ENCODE data around the gene YTHDF2. TPM values are rescaled to one million over a fixed set of nuclear protein-coding genes. Genes with fewer than 3 reads are reported as not detected.

YTHDF2 gene
- total and polyA plus RNA-seq, 8 donors = 60.4 to 82.5 (median 74.9) TPM

DNA sequence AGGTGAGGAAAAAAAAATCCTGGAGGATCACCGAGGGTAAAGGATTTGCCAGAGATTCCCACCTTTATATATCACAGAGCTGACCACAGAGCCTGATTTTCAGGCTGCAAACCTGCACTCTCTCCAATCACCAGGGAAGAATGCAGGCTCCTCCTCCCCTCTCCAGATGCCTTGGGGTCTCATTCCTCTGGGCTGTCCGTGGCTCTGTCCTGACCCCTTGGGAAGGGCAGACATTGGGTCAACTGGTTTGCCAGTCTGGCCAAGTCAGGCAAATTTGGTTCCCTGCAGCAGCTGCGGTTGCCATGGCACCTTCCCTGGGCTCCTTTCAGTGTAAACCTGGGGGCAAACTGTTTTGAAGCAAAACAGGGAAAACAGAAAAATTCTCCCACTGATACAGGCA lies 63.6 kb downstream of the YTHDF2 start:
- H3K4me1 ChIP-seq = no peaks in the 10 kb centered on the region
- H3K4me3 ChIP-seq = no peak overlapping the region
- TF ChIP-seq, protein P1, sequence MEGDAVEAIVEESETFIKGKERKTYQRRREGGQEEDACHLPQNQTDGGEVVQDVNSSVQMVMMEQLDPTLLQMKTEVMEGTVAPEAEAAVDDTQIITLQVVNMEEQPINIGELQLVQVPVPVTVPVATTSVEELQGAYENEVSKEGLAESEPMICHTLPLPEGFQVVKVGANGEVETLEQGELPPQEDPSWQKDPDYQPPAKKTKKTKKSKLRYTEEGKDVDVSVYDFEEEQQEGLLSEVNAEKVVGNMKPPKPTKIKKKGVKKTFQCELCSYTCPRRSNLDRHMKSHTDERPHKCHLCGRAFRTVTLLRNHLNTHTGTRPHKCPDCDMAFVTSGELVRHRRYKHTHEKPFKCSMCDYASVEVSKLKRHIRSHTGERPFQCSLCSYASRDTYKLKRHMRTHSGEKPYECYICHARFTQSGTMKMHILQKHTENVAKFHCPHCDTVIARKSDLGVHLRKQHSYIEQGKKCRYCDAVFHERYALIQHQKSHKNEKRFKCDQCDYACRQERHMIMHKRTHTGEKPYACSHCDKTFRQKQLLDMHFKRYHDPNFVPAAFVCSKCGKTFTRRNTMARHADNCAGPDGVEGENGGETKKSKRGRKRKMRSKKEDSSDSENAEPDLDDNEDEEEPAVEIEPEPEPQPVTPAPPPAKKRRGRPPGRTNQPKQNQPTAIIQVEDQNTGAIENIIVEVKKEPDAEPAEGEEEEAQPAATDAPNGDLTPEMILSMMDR (IDR thresholded peaks at IDR 0.05) = no peak
- H3K27me3 ChIP-seq = no peaks in the 10 kb centered on the region
- intact Hi-C loops (cut with DNase I) = no loop called here
- ATAC-seq (no peak), DNase-seq (no peak)
- no peaks in the 10 kb centered on the region for H3K9me3 ChIP-seq
- H3K27ac ChIP-seq = no peak overlapping the region
- H3K36me3 ChIP-seq = no peaks in the 10 kb centered on the region

DNA sequence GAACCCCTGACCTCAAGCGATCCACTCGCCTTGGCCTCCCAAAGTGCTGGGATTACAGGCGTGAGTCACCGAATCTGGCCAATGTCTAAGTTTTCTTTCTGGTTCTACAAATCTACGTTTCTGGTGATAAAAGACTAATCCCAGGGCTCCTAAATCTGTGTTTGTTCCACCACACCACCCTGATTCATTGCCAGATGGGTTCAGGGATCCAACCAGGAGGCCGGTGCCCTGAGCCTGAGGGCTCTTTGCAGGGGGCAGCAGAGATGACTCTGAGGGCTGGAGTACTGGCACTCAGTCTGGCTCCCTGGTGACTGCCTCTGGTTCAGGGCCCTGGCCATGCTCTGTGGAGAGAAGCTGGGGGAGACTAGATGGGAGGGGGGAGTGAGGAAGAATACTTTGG lies 64.7 kb downstream of the YTHDF2 start:
- TF ChIP-seq, protein P1 (IDR thresholded peaks at IDR 0.05) = no peak
- no peaks in the 10 kb centered on the region for H3K36me3 ChIP-seq
- no peaks in the 10 kb centered on the region for H3K27me3 ChIP-seq
- no peak overlapping the region for H3K27ac ChIP-seq
- H3K4me1 ChIP-seq = no peaks in the 10 kb centered on the region
- no peak overlapping the region for H3K4me3 ChIP-seq
- ATAC-seq = no peak
- intact Hi-C loops (cut with DNase I) = no loop called here
- no peak for DNase-seq
- H3K9me3 ChIP-seq = no peaks in the 10 kb centered on the region

DNA sequence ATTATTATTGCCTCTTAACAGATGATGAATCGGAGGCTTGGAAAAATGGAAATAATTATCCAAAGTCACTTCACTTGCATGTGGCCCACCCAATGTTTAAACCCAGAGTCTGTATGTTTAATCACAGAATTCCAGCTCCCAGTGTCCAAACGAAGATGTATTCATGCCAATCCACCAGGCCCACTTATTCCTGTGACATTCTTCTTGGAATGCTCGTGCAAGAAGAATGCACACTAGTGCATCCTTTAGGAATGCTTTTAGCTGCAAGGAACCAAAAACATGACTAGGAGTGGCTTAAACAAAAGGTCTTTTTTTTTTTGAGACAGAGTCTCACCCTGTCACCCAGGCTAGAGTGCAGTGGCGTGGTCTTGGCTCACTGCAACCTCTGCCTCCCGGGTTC lies 66.3 kb downstream of the YTHDF2 start:
- DNase-seq = no peak
- intact Hi-C loops (cut with DNase I) = no loop called here
- TF ChIP-seq, protein P1 (IDR thresholded peaks at IDR 0.05) = no peak

DNA sequence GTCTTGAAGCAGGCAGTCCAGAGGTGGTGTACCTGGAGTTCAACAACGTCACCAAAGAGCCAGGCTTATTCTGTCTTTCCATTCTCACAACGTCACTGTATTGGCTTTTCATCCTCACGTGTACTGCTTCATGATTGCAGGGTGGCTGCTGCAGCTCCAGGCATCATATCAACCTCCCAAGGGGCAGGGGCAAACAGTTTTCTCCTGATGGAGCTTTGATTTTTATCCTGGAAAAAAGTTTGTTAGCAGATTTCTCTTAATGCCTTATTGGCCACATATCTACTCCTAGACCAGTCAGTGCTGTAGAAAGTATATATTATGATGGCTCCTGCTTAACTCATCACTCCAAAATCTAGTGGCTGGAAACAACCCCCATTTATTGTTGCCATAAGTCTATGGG lies 66.9 kb downstream of the YTHDF2 start:
- TF ChIP-seq, protein P1 (IDR thresholded peaks at IDR 0.05) = no peak
- no peaks in the 10 kb centered on the region for H3K4me1 ChIP-seq
- no peak overlapping the region for H3K4me3 ChIP-seq
- H3K9me3 ChIP-seq = no peaks in the 10 kb centered on the region
- no peak for ATAC-seq
- peaks cover 0 to 8% of the 10 kb centered on the region in 2 donors for H3K27me3 ChIP-seq
- DNase-seq = no peak
- H3K36me3 ChIP-seq = no peaks in the 10 kb centered on the region
- intact Hi-C loops (cut with DNase I) = no loop called here
- no peak overlapping the region for H3K27ac ChIP-seq

More for the DNA sequence above, 66.3 kb downstream of the YTHDF2 start:
- Histone ChIP-seq H3K4me3 (no peak overlapping the region), H3K27ac (no peak overlapping the region), H3K27me3 (peaks cover 0 to 2% of the 10 kb centered on the region in 2 donors), H3K4me1 (no peaks in the 10 kb centered on the region), H3K9me3 (no peaks in the 10 kb centered on the region), H3K36me3 (no peaks in the 10 kb centered on the region)
- no peak for ATAC-seq

DNA sequence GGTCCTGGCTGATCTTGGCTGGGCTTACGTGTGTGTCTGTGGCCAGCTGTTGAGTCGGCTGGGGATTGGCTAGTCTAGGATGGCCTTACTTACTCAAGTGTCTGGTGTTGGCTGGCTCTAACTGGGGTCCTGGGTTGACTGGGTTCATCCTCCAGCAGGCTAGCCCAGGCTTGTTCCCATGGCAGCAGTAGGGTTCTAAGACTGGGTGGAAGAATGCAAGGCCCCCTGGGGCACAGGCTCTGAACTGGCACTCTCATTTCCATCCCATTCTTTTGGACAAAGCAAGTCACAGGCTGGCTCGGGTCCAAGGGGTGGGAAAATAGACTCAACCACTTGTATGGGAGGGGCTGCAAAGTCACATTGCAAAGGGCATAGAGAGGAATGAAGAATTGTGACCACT lies 67.3 kb downstream of the YTHDF2 start:
- Histone ChIP-seq H3K36me3 (no peaks in the 10 kb centered on the region), H3K27me3 (peaks cover 0 to 12% of the 10 kb centered on the region in 2 donors), H3K4me3 (no peak overlapping the region), H3K27ac (no peak overlapping the region), H3K4me1 (no peaks in the 10 kb centered on the region), H3K9me3 (no peaks in the 10 kb centered on the region)
- no peak for ATAC-seq
- intact Hi-C loops (cut with DNase I) = no loop called here
- no peak for DNase-seq
- TF ChIP-seq, protein P1 (IDR thresholded peaks at IDR 0.05) = no peak

All from left lung (tissue), 10 donors.